BJ (cell line): Measurements from ENCODE around the gene FGFR2. TPM values are rescaled to one million over a fixed set of nuclear protein-coding genes. Genes with fewer than 3 reads are reported as not detected.

ENCODE experiments used
- CTCF ChIA-PET: fragments of 350-600 bp; formaldehyde crosslinking; extraction: SDS; loops from one replicate; lab custom pipeline; 2021; ENCODE audit warnings: antibody characterized with exemption, inconsistent platforms; lab: Yijun Ruan, JAX
- POLR2A ChIA-PET: fragments of 300-600 bp; sonication (Branson Sonifier 250); formaldehyde crosslinking; extraction: SDS; loops from one replicate; lab custom pipeline; 2021; ENCODE audit warnings: antibody characterized with exemption; lab: Charles Lee
- DNase-seq: peaks from one replicate; pipeline ENCODE4 v3.0.0-alpha.2; 2011; ENCODE audit warnings: low read depth
- H3K27me3 ChIP-seq: 2 replicates; pipeline ENCODE4 v1.6.0; 2011; ENCODE audit warnings: low read length; ENCODE audit not compliant: control insufficient read depth, insufficient read depth
- H3K36me3 ChIP-seq: 2 replicates; pipeline ENCODE4 v1.5.1; 2011; ENCODE audit warnings: low read length; ENCODE audit not compliant: control insufficient read depth, insufficient read depth
- H3K4me3 ChIP-seq: 2 replicates; pipeline ENCODE4 v1.5.1; 2011; ENCODE audit warnings: low read depth, mild to moderate bottlenecking, control low read depth, low read length
- CTCF ChIP-seq: IDR thresholded peaks from 2 replicates; pipeline ENCODE4 v1.5.1; 2011; ENCODE audit warnings: low read depth, mild to moderate bottlenecking, control low read depth, inconsistent platforms, low read length, moderate library complexity; ENCODE audit not compliant: insufficient read depth
- polyA plus RNA-seq: library from polyadenylated mRNA; depleted of rRNA; stranded (reverse); fragments of >200 nt; gene quantifications from 2 replicates; pipeline ENCODE4 v1.2.3, GENCODE V29; 2011

FGFR2 gene
- polyA plus RNA-seq, 1 experiment = 0.26 TPM

- no peak overlapping the region for H3K4me3 ChIP-seq
- no peaks in the 10 kb centered on the region for H3K27me3 ChIP-seq
- H3K36me3 ChIP-seq = no peaks in the 10 kb centered on the region
- ChIA-PET CTCF (no interaction called here), POLR2A (no interaction called here)
- no peak for DNase-seq
- no peak for TF ChIP-seq CTCF
Observed at GRCh38 chr10:121455377-121455776, 142.9 kb downstream of the FGFR2 start.

GRCh38 chr10:121454781-121455180 lies 143.5 kb downstream of the FGFR2 start:
- ChIA-PET CTCF (no interaction called here), POLR2A (no interaction called here)
- Histone ChIP-seq H3K27me3 (no peaks in the 10 kb centered on the region), H3K36me3 (no peaks in the 10 kb centered on the region), H3K4me3 (no peak overlapping the region)
- DNase-seq = no peak
- no peak for TF ChIP-seq CTCF

GRCh38 chr10:121453160-121453559 lies 145.1 kb downstream of the FGFR2 start:
- ChIA-PET POLR2A (no interaction called here), CTCF (interaction anchor here (1.1 kb wide), 1 partner anchor 16 kb away, joined by 3 read pairs; no protein-coding TSS in a partner anchor)
- Histone ChIP-seq H3K36me3 (no peaks in the 10 kb centered on the region), H3K27me3 (no peaks in the 10 kb centered on the region), H3K4me3 (no peak overlapping the region)
- no peak for DNase-seq
- no peak for TF ChIP-seq CTCF

- no peaks in the 10 kb centered on the region for H3K36me3 ChIP-seq
- no peak for TF ChIP-seq CTCF
- CTCF ChIA-PET = no interaction called here
- POLR2A ChIA-PET = no interaction called here
- no peaks in the 10 kb centered on the region for H3K27me3 ChIP-seq
- H3K4me3 ChIP-seq = no peak overlapping the region
- no peak for DNase-seq
Observed at GRCh38 chr10:121452581-121452980, 145.7 kb downstream of the FGFR2 start.

- ChIA-PET CTCF (no interaction called here), POLR2A (no interaction called here)
- Histone ChIP-seq H3K27me3 (no peaks in the 10 kb centered on the region), H3K36me3 (no peaks in the 10 kb centered on the region), H3K4me3 (no peak overlapping the region)
- TF ChIP-seq CTCF = no peak
- no peak for DNase-seq
Observed at GRCh38 chr10:121450247-121450646, 148.0 kb downstream of the FGFR2 start.
